ENCODE results near the gene KCTD8.
"Not testable (repeated sequence)": the region's sequence is repeated elsewhere in the genome, so short reads cannot be mapped to it uniquely, and the experiment has no call there.

Gene KCTD8

DNA sequence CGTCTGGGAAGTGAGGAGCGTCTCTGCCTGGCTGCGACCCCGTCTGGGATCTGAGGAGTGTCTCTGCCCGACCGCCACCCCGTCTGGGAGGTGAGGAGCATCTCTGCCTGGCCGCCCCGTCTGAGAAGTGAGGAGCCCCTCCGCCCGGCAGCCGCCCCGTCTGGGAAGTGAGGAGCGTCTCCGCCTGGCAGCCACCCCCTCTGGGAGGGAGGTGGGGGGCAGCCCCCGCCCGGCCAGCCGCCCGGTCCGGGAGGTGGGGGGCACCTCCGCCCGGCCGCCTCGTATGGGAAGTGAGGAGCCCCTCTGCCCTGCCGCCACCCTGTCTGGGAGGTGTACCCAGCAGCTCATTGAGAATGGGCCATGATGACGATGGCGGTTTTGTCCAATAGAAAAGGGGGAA, 280.8 kb downstream of the KCTD8 start:
- not testable (repeated sequence) for DNase-seq (ENCODE audit: low read depth in 3 of 3, low spot score in 1 of 3)

DNA sequence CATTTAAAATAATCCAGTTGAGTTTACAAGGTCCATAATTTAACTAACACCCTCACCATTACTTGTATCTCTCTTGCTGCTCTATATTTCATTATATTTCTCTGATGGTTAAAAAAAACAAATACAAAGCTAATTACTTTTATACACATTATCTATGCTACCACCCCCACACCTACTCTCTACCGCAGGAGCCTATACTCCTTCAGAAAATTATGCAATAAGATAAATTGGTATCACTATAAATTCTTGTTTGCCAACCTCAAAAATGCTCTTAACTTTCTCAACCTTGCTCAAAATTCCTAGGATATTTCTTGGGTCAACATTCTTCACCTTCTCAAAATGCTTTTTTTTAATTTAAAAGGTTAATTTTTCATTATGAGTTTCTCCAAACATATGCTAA, 282.7 kb downstream of the KCTD8 start:
- DNase-seq (ENCODE audit: low read depth in 3 of 3, low spot score in 1 of 3) = no peak

DNA sequence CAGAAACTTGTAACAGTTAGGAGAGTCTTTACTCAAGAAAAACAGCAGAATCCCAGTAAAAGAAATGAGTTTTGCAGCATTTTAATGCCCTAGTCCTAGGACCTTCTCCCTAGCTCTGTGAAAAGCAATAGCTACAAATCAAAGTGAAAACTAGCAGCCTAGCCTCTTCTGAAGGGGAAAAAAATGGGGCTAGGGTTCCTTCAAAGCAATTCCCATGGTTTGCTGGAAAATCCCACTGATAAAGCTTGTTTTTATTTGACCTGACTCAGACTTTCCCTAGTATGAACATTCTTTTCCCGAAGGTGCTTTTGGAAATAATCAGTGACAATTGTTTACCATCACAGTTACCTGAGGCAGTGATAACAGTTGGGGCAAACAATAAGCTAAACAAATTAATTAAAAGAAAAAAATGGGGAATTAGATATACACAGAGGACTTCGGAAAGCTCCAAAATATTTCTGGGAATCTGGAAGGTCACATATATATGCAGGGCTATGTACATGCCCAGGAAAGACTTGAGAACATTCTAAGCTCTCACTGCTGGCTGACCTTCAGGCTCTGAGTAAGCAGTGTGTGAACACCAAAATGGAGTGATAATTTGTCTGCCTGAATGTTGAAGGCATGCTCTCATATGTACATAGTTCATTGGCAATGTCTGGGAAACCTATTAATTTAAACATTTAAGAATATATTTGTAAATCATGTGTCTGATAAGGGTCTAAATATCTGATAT, 285.9 kb downstream of the KCTD8 start:
- DNase-seq (ENCODE audit: low read depth in 3 of 3, low spot score in 1 of 3) = no peak

DNA sequence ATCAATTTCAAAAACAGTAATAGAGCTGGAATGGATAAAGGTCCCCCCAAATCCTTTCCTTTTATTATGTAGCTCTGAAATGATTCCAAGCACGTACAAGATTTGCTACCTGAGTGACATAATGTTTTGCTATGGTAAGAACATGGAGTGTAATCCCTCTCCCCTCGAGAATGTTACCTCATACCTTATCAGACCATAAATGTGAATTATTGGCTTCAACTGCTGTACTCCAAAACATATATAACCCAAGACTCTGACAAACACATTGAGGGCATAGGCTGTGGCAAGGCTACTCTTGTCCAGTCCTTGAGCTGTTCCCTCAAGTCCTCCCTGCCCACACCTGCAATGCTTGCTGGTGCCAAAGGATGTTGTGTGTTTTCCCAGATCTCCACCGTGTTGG, 286.9 kb downstream of the KCTD8 start:
- DNase-seq (ENCODE audit: low read depth in 3 of 3, low spot score in 1 of 3) = no peak

DNA sequence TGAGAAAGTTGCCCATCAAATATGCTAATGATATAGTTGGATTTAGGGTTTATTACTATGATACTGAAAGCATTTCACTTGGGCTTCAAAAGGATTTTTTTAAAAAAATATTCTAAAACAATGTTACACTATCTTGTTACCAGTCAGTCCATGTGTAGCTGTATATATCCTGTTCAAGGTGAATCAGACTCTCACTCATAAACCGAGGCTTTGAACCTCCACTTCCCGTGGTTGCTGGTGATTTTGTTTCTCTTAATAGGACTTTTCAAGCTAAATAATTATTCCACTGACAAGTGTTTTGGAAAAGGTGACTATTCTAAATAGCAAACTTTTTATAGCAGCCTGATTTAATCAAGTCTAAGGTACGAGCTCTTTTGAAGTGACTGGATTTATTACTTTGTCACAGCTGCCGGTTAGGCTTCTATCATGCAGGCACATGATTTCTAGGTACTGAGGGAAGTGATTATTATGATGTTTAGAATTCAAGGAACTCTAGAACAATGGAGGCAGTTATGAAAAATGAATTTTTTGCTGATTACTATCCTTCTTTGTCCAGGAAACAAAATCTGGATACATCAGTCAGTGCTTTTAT, 287.7 kb downstream of the KCTD8 start:
- no peak for DNase-seq (ENCODE audit: low read depth in 3 of 3, low spot score in 1 of 3)

DNA sequence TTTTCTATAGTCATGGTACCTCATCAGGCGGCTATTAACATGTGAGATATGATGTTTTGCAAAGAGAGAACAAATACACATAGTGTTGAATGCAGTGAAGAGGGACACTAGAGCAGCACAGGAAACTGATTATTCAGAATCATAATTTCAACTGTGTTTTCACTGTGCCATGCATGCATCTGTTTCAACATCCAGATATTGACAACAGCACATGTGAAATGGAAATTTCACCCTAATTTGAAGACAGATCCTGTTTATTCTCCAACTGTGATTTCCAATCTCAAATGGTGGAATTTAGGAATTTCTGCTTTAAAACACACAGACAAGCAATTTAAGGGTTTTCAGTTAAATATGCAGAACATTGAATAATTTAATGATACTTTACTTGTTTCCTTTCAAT, 288.6 kb downstream of the KCTD8 start:
- DNase-seq (ENCODE audit: low read depth in 3 of 3, low spot score in 1 of 3) = no peak

DNA sequence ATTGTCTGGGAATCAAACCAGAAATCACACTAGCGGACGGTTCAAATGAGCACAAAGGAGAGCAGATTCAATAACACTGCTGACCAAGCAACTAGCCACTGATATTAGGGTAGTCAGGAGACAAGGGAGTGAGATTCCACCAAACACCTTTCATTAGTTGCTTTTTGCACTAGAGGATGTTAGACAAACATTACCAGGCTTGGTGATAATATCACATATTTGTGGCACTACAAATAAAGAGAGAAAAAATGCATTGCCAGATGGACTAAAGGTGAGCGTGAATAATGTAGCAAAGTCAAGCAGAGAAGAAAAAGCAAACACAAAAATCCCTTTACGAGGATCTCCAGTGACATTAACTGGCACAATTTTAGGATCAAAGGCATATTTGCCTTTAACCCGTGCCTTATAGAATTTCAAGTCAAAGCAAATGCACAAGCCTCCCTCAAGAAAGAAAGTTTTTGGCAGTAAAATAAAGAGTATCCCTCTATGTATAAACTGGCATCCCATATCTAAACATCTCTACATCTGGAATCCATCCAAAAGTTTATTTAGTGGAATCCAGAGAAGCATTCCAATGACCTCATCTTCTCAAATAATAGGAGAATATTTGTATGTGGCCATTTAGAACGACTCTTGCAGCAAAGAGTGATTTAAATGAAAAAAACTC, 290.9 kb downstream of the KCTD8 start:
- DNase-seq (ENCODE audit: low read depth in 3 of 3, low spot score in 1 of 3) = no peak

DNA sequence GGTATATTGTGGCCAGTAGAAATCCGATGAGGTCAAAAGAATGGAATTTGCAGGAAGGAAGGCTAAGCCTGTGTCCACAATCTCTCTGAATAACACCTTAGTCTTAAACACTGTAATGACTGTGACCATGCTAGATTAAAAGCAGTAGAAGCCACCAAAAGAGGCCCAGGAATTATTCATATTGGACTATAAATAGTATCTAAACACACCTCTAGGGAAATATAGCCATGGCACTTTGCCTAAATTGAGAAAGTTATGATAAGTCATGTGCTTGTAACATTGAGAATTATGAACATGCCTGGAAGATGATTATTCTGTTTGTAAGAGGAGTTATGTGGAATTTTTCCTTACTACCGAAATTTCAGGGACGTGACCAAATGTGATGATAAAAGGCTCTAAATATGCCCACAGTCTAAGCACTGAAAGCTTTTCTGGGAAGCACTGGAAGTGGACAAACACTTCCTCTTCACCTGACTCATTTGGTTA, 298.5 kb downstream of the KCTD8 start:
- DNase-seq (ENCODE audit: low read depth in 3 of 3, low spot score in 1 of 3) = no peak

DNA sequence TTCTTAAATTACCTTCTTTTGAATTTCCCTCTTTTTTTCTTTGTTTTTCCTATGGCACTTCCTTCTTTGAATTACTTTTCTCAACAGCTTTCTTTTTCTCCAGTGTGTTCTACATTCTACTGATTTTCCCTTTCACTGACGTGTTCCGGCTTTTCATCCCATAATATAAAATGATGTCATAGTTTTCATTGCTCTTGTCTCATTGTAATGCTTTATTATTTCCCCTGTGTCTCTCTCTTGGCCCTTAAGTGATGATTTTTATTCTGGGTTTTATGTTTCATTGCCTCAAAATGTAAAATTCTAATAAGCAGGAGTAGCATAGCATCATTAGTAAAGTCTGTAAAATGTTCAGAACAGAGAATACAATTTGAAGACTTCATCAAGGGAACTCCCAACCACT, 299.3 kb downstream of the KCTD8 start:
- DNase-seq (ENCODE audit: low read depth in 3 of 3, low spot score in 1 of 3) = no peak

DNA sequence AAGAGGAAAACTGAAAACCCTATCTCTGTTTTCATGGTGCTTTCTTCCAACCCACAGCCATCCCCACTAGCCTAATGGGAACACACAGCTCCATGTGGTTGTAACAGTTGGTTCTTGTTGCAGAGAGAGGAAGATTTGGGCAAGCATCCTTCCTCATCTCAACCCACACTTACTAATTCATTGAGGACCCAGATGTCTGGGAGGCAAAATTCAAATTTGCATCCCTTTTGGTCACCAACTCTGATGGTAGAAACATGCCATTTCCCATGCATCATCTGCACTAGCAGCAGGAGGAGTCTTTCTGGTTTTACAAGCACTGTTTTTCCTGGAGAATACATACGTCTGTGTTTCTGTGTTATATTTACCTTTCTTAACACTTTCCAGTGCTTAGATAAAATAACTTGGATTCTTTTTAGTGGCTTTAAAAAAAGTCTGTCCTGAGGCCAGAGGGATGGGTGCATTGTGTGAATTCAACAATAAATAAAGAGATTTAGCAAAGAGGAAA, 301.0 kb downstream of the KCTD8 start:
- DNase-seq (ENCODE audit: low read depth in 3 of 3, low spot score in 1 of 3) = no peak

DNA sequence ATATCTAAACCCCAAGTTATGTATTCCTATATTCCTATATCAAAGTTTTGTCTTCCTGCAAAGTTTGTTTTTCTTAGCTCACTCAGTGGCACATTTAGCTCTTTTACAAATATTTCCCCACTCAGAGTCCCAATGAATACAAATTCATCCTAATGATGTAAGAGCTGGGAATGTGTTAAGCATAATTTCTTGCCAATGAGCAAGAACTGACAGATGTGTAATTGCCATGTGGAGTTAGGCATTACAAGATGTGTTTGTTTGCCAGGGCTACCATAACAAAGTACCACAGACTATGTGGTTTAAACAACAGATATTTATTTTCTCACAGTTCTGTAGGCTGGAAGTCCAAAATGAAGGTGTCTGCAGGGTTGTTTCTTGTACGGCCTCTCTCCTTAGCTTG, 302.1 kb downstream of the KCTD8 start:
- no peak for DNase-seq (ENCODE audit: low read depth in 3 of 3, low spot score in 1 of 3)

DNA sequence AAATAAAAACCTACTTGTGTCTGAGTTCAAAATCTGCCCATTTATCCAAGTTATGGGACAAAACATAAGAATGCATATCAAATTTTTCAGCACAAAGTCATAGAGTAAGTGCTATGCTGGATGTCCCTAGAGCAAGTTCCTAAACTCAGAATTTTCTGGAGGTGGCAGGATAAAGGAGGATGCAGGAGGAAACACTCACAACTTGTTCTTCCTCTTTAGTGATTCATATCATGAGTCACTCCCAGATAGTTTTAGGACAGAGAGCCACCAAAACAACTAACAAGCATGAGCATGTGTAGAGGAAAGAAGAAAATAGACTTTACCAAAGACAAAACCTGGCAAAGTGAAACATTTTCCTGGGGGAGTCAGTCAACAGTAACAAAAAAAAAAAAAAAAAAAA, 302.7 kb downstream of the KCTD8 start:
- DNase-seq (ENCODE audit: low read depth in 3 of 3, low spot score in 1 of 3) = no peak

DNA sequence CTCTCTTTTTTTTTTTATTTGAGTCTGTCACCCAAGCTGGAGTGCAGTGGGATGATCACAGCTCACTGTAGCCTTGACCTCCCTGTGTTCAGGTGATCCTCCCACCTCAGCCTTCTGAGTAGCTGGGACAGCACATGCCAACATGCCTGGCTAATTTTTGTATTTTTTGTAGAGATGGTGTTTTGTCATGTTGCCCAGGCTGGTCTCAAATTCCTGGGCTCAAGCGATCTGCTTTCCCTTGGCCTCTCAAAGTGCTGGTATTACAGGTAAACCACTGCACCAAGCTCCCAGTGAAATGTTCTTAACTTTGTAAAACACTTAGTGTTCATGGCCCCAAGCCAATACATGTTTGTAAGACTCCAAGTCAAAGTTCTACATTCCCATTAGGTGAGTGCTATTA, 316.1 kb downstream of the KCTD8 start:
- DNase-seq (ENCODE audit: low read depth in 3 of 3, low spot score in 1 of 3) = no peak
